GM19324 (cell line): ENCODE data around the gene CALHM1.
"Not testable (repeated sequence)": the region's sequence is repeated elsewhere in the genome, so short reads cannot be mapped to it uniquely, and the experiment has no call there.

Experiments
- ATAC-seq: cut with Tn5 transposase; IDR thresholded peaks from one replicate; pipeline ENCODE4 v1.9.1; 2021; ENCODE audit warnings: mild to moderate bottlenecking, moderate library complexity; ENCODE audit not compliant: unreplicated experiment, low FRiP score

CALHM1 gene, protein sequence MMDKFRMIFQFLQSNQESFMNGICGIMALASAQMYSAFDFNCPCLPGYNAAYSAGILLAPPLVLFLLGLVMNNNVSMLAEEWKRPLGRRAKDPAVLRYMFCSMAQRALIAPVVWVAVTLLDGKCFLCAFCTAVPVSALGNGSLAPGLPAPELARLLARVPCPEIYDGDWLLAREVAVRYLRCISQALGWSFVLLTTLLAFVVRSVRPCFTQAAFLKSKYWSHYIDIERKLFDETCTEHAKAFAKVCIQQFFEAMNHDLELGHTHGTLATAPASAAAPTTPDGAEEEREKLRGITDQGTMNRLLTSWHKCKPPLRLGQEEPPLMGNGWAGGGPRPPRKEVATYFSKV

GRCh38 chr10:103458720-103459119 lies at the start of gene CALHM1:
Gene CALHM1, minus strand, starts transcription at chr10:103458900. Its CDS starts 149 bp downstream, at chr10:103458751.
- ATAC-seq = no peak

GRCh38 chr10:103507235-103508191 lies 48.8 kb upstream of the CALHM1 start:
- ATAC-seq = no peak

DNA sequence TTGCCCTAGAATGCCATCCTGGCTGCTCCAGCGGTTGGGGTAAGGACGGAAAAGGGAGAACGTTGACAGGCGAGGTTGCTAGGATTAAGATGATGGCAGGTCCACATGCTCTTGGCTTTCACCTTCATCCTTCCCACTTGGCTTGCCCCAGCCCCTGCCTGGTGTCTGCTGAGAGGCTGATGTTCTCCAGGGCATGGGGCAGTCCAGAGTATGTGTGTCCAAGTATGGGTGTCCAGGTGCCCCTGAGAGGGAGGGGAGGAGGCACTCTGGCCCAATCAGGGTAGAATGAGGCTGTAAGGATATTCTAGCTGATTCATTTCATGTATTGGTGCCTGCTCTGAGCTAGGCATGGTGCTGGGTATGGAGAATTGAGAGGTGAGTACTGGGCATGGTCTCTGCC lies 47.4 kb upstream of the CALHM1 start:
- ATAC-seq = no peak

DNA sequence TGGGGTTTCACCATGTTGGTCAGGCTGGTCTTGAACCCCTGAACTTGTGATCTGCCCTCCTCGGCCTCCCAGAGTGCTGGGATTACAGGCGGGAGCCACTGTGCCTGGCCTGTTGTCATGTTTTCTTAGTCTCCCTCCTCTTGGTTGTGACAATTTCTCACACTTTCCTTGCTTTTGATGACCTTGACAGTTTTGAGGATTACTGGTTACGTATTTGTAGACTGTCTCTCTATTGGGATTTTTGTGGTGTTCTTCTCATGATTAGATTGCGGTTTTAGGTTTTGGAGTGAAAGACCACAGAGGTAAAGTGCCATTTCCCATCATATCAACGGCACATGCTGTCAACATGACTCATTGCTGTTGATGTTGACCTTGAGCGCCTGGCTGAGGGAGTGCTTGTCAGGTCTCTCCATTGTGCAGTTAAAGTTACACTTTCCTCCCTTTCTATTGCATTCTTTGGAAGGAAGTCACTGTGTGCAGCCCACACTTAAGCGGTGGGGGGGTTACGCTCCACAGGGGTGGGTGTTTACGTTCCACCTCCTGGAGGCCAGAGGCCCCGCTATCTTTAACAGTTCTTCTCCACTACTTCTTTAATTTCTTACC lies 45.6 kb upstream of the CALHM1 start:
- ATAC-seq = no peak

GRCh38 chr10:103503777-103504176 lies 45.1 kb upstream of the CALHM1 start:
- ATAC-seq = not testable (repeated sequence)

- no peak for ATAC-seq
Observed at GRCh38 chr10:103502849-103503660, 44.4 kb upstream of the CALHM1 start.

DNA sequence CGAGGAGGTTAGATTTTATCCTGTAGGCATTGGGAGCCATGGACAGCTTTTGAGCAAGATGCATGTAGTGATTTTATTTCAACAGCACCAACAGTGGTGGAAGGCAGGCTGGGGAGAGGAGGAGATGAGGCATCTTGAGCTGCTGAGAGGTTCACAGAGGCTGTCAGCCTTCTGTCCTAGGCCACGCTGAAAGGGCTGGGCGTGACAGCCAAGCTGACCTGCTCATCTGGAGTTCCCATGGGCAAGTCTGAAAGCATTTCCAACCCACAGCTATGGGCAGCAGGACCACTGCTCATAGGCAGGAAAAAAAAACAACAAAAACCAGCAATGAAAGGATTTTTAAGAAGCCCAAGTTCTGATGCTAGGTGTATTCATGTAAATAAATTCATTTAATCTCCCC lies 42.5 kb upstream of the CALHM1 start:
- no peak for ATAC-seq

- no peak for ATAC-seq
Observed at GRCh38 chr10:103500481-103500880, 41.8 kb upstream of the CALHM1 start.

DNA sequence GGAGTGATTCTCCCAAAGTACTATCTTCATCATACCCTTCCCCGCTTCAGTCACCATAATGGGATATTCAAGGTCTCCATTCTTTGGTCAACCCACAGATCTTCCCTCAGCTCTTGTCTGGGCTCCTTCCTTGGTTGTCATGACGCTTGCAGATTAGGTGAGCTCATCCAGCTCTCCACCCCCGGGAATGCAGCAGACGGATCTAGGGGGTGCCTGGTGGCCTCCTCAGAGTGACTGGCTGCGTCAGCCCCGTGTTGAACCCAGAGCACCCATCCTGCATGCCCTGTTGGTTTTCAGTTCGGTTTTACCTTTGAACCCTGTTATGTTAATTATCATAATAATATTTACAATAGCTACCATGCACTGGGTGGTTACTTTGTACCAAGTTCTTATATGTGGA lies 41.2 kb upstream of the CALHM1 start:
- ATAC-seq = no peak

GRCh38 chr10:103498936-103499638 lies 40.4 kb upstream of the CALHM1 start:
- ATAC-seq = no peak

GRCh38 chr10:103497161-103497915 lies 38.6 kb upstream of the CALHM1 start:
- no peak for ATAC-seq

- no peak for ATAC-seq
Observed at GRCh38 chr10:103495321-103495720, 36.6 kb upstream of the CALHM1 start.

- ATAC-seq = no peak
Observed at GRCh38 chr10:103493916-103494877, 35.5 kb upstream of the CALHM1 start.

DNA sequence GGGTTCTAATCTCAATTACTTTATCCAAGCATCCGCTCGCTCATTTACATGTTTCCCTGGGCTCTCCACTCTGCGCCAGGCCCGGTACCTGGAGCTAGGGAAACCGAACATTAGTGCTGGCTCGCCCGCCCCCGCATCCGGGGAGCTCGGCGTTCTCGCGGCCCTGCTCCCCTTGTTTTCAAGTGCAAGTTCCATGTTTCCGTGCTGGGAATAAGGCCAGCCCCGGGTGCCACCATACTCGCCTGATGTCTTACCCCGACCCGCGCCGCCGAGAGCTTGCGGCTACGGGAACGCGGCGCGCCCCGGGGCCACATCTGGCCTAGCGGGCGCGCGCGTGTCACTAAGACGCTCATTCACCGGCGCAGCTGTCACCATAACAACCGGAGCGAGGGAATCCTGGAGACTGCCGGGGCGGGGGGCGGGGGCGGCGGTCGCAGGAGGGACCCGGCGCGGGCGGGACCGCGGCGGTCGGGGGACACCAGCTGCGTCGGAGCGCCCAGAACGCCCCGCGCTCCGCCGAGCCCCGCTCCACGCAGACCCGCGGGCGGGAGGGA lies 34.7 kb upstream of the CALHM1 start, which contains the start of gene NEURL1:
Gene NEURL1 (plus strand): TSS at position 344 of the 554 bp plus-strand sequence. CDS start 683 bp downstream, outside the sequence.
- no peak for ATAC-seq

GRCh38 chr10:103492655-103493261 lies 34.1 kb upstream of the CALHM1 start:
- ATAC-seq = no peak

DNA sequence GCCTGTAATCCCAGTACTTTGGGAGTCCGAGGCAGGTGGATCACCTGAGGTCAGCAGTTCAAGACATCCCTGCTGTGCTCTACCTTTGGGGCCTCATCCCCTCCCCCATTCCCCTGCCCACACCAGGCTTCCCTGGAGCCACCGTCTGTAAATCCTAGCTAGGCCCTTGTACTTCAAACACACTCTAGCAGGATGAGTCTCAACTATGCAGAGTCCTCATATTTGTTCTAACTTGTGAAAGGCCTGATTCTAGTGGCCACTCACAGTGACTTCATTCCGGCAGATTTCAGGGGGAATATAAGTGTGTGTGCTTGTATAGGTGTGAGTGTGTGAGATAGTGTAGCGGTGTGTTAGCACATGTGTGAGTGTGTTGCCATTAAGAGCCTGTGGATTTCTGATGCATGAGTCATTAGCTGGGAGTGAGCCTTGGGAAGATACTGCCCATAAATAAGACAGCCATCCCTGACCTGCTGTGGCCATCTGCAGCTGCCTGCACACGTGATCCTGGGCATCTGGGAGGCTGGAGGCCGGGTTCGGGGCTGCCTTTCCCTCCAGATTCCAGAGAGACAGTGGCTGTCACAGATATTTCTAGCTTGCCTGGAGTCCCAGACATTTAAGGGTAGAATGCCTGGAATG lies 33.1 kb upstream of the CALHM1 start:
- no peak for ATAC-seq

DNA sequence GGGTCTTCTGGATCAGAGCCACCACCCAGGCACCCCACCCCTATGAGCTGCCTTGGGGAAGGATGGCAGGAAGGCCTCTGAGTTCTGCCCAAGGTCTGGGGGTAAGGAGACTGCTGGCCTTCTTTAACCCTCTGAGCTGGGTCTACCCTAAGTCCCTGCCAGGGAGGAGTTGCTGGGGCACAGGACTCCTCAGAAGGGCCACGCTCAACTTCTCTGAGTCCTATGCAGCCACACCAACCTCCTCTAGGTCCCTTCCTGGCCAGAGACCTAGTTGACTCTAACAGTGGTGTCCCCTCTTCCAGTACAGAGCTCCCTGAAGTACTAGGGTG lies 32.2 kb upstream of the CALHM1 start:
- peak; percentile 17 for ATAC-seq
